Measurements from ENCODE around the gene KRR1.

The KRR1 gene

DNA sequence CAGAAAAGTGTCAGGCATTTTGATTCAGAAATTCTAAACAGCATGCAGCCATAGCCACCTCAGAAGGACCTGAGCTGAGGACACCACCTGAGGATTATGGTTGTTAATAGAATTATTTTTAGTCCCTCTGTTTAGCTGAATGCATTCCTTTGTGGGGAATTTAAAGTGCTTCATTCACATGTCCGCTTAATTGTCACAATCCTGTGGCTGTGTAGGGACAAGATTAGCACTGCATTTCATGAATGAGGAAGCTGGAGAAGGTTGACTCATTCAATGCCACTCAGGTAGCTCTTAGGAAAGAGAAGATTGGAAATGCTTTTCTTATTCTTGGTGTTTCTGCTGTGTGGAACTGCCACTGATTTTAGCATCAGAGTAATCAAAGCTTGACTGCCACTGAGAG is 42.0 kb upstream of the KRR1 start:
- no peak for TF ChIP-seq CTCF (IDR thresholded peaks at IDR 0.05; ENCODE audit: low read depth, low read length, missing control alignments)
- no peak for DNase-seq (ENCODE audit: extremely low read depth, low read depth)
- H3K4me3 ChIP-seq (replicated peaks; ENCODE audit: low read depth, low read length), result no peak overlapping the region

GRCh38 chr12:75551477-75551876 is 40.1 kb upstream of the KRR1 start:
- DNase-seq (ENCODE audit: extremely low read depth, low read depth), result no peak
- H3K4me3 ChIP-seq (replicated peaks; ENCODE audit: low read depth, low read length), result no peak overlapping the region
- TF ChIP-seq CTCF (IDR thresholded peaks at IDR 0.05; ENCODE audit: low read depth, low read length, missing control alignments), result no peak

DNA sequence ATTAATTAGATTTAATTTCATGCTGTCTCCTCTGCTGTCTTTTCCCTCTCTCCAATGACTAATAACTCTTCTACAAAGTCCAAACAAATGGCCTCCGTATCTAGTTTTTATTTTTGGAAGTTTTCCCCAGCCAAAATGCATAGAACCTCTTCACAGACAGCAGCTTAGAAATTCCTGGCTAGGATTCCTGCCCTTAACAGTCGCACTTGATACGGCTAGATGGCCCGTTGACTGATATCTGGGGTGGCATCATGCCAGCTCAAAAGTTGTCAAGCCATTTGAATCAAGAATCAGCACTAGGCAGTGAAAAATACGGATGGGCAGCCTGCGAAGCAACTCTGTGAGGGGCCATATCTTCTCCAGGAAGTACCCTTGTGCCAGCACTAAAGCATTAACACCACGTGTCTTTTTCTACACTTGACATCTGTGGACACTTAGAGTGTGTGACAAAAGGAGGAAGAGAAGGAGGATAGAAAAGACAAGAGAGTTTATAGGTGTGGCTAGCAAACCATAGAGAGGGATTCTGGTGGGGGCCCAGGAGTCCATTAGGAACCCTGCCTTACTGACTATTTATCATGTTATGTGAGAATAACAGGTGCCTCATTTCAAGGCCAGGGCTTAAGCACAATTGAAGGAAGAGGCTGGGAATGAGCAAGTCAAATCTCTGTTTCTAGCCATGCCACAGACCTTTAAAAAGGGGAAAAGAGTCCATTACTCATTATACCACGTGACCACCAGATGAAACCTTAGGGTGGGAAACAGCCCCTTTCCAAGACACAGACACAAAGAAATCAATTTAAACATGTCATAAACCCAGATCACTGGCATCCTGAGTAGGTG is 39.2 kb upstream of the KRR1 start:
- no peak for TF ChIP-seq CTCF (IDR thresholded peaks at IDR 0.05; ENCODE audit: low read depth, low read length, missing control alignments)
- DNase-seq (ENCODE audit: extremely low read depth, low read depth), result no peak
- H3K4me3 ChIP-seq (replicated peaks; ENCODE audit: low read depth, low read length), result no peak overlapping the region

GRCh38 chr12:75549989-75550388 is 38.6 kb upstream of the KRR1 start:
- no peak for DNase-seq (ENCODE audit: extremely low read depth, low read depth)
- H3K4me3 ChIP-seq (replicated peaks; ENCODE audit: low read depth, low read length), result no peak overlapping the region
- TF ChIP-seq CTCF (IDR thresholded peaks at IDR 0.05; ENCODE audit: low read depth, low read length, missing control alignments), result no peak

GRCh38 chr12:75548879-75549278 is 37.5 kb upstream of the KRR1 start:
- TF ChIP-seq CTCF (IDR thresholded peaks at IDR 0.05; ENCODE audit: low read depth, low read length, missing control alignments), result no peak
- no peak for DNase-seq (ENCODE audit: extremely low read depth, low read depth)
- H3K4me3 ChIP-seq (replicated peaks; ENCODE audit: low read depth, low read length), result no peak overlapping the region

DNA sequence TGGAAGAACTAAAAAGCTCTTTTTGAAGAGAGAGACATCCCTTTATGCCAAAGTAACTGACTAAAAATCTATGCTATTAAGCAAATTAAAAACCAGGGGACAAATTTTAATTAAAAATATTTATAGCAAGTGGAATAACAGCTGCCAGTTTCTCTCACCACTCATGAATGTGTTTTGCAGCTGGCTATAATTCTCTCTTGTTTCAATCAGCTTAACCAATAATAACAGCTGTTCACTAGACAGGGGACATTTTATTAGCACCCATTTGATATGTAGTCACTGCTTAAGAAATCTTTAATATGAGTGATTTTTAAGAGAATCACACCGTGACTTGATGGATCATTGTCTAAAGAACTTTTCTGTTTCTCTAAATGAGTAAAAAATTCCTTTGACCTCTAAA is 34.2 kb upstream of the KRR1 start:
- no peak for DNase-seq (ENCODE audit: extremely low read depth, low read depth)
- H3K4me3 ChIP-seq (replicated peaks; ENCODE audit: low read depth, low read length), result no peak overlapping the region
- no peak for TF ChIP-seq CTCF (IDR thresholded peaks at IDR 0.05; ENCODE audit: low read depth, low read length, missing control alignments)

- no peak for TF ChIP-seq CTCF (IDR thresholded peaks at IDR 0.05; ENCODE audit: low read depth, low read length, missing control alignments)
- no peak overlapping the region for H3K4me3 ChIP-seq (replicated peaks; ENCODE audit: low read depth, low read length)
- DNase-seq (ENCODE audit: extremely low read depth, low read depth), result no peak
Measured at GRCh38 chr12:75543529-75543928, 32.1 kb upstream of the KRR1 start.
